Measurements from ENCODE around the gene EGR2.

- TF ChIP-seq POLR2AphosphoS5 (IDR thresholded peaks at IDR 0.05; ENCODE audit: low read depth, low read length) (0 out of 2 replicates have a peak, but pooled peaks have one; percentile 7), TAF1 (IDR thresholded peaks at IDR 0.05; ENCODE audit: low read depth, low read length) (no peak), POLR2A (IDR thresholded peaks at IDR 0.05; ENCODE audit: low read depth, low read length) (no peak), PAX5 (IDR thresholded peaks at IDR 0.05; ENCODE audit: insufficient read depth, low read length, severe bottlenecking) (no peak), POU2F2 (IDR thresholded peaks at IDR 0.05; ENCODE audit: low read depth, low read length) (no peak), SPI1 (IDR thresholded peaks at IDR 0.05; ENCODE audit: low read depth, low read length) (no peak)
These were observed 638 bp downstream of the EGR2 start for GRCh38 chr10:62815381-62816075.

All from GM12891 (cell line).